Stimulated activated CD4-positive, alpha-beta T cell treated with anti-CD3 and anti-CD28 coated beads, Interleukin-1b, Interleukin-23, amount 100 ng/mL, for 1 hour (primary cell): Measurements from ENCODE around the gene CNTROB.

ENCODE experiments used
- DNase-seq, 2 donors: peaks; one replicate each; pipeline ENCODE4 v3.0.0-alpha.2; 2020; ENCODE audit warnings: low read depth in 2 of 2

The CNTROB gene

DNA sequence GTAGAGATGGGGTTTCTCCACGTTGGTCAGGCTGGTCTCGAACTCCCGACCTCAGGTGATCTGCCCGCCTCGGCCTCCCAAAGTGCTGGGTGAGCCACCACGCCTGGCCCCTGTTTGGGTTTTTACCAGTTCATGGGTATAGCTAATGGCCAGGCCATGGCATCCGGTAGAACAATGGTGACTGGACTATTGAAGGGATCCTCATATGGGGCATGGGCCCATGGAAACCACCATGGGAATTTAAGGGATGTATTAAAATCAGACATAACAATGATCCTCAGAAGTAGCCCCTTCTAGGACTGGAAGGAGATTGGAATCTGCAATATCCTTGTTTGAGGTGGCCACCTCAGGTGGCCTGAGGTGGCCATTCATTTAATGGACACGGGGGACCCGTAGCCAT is 52.9 kb downstream of the CNTROB start:
- no peak for DNase-seq

DNA sequence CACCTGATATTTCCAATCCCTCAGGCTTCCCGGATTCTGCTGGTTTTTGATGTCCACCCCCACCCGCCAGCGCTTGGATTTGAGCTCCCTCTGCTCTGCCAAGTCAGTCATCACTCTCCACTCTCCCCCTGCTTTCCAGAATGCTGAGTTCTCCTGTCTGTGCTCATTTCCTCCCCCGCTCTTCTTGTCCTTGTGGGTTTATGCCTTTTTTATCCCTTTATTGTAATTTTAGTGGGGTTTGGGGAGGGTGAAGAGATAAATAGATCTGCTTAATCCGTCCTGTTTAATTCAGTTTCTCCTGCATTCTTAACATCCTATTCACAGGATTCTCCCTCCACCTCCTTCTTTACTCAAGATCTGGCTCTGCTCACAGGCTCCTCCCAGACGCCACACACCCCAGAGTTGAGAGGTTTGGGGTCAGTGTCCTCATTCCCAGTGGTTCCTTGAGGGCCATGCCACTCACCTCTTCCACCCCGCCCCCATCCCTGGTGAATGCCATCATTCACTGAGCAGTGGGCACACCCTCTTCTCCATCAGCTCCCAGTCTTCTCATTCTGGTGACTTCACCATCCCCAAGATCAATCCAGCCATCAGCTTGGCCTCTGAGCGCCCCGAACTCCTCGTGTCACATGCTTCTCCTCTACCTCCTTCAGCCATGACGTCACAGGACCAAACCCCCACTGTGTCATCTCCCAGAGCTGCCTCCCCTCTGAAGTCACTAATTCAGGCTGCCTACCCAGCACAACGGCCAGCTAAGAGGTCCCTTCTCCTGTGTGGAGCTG is 55.3 kb downstream of the CNTROB start:
- no peak for DNase-seq

DNA sequence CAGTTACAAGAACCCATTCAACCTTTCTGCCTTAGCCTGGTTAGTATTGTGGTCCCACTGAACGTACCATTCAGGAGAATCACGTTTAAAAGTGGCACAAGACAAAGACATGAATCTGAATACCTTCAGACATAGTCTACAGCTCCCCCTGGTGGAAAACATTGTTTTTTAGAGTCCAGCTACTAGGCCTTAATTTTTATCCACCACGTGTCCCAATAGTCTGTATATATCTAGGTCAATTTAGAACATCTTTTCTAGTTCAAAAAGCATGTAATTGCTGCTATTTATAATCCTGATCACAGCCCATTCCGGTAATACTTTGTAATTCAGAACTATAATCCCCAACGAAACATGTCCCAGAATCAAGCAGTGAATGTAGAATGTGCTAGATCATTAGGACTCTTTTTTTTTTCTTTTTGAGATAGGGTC is 56.8 kb downstream of the CNTROB start:
- no peak for DNase-seq

DNA sequence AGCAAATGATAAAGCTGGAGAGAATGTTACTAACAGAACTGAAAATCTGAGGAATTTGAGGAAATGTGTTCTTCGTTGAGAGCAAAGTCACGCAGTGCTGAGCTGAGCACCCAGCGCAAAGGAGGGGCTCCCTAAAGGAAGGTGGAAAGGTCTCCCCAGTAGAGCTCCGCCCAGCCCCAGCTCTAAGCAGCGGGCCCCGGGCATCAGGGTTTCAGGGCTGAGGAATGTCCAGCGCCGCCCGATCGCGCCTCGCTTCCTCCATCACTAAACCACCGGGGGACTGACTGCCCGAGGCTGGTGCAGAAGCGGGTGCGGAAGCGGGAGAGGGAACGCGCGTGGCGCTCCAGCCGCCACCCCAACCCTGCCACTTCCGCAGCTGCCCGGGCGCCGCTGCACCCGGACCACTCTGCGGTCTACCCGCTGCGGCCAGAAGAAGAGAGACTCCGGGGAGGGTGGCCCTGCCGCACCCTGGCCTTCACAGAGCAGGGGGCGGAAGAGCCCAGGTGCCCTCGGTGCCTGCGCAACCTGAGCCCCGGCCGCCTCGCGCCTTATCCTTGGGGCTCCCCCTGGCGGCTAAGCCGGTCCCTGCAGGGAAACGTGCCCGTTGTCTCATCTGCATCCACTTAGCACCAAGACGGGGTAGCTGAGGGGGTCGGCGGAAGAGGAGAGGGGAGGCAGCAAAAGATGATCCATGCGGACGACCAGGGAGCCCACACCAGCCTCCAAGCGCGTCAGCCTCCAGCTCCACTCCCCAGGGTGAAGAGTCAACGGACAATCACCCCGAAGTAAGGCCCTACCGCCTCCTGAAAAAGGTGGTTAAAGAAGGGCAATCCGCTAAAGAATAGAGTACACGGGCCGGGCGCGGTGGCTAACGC is 58.0 kb downstream of the CNTROB start:
- peak; percentile 87 to 99 for DNase-seq

DNA sequence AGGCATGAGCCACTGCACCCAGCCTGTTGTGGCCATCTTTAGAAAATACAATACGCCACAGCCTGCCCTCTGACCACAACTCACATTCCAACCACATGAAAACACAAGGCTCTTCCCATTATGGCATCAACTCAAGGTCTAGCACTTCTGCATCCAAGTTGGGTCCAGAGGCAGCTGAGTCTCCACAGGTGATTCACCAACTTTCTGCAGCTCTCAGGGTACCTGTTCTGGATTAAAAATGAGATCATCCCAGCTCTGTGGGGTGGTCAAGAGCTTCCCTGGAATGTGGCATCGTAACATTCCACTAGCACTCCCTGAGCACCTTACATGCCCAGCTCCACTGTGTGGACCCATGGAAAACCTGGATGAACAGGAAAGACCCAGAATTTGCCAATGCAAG is 60.5 kb downstream of the CNTROB start:
- no peak for DNase-seq

DNA sequence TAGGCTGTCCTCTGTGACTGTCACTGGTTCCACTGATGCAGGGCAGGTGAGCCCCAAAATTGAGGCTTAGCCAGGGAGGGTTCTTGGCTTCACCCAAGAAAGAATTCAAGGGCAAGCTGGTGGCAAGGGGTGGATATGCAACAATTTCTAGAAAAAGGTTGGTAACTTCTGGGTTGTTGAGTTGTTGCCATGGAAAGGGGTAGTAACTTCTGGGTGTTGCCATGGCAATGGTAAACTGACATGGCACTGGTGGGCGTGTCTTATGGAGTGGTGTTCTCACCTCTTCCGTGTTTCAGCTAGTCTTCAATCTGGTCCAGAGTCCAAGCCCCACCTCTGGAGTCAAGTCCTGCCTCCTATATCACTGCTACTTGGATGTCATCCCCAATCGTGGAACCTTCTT is 60.9 kb downstream of the CNTROB start:
- no peak for DNase-seq

DNA sequence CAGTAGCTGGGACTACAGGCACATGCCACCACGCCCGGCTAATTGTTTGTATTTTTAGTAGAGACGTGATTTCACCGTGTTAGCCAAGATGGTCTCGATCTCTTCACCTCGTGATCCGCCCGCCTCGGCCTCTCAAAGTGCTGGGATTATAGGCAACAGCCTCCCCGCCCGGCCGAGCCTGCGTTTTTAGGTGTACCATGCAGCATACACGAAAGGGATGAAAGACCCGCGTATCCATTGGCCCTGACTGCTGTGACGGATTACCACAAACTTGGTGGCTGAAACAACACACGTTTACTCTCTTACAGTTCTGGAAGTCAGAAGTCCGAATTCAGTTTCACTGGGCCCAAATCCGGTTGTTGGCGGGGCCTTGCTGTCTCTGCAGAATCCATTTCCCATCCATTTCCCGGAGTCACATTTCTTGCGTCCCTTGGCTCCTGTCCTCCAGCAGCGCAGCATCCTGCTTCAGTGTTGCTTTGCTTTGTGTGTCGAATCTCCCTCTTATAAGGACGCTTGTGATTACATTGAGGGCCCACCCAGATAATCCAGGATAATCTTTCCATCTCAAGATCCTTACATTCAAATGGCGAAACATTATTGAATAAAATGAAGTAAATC is 62.1 kb downstream of the CNTROB start:
- DNase-seq = no peak

DNA sequence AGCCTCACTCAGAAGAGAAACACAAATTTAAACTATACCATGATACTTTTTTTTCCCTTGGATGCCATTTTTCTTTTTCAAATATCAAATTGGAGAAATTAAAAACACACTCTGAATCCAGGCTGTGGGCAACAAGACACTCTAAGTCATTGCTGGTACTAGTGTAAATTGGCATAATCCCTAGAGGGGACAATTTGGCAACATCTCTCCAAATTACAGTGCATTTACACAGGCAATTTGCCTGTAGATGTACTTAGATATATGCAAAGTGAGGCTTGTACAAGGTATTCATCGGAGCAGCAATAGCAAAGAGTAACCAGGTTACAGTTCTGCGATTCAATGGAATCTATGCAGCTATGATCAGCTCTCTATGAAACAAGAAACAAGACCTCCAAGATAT is 63.7 kb downstream of the CNTROB start:
- no peak for DNase-seq

DNA sequence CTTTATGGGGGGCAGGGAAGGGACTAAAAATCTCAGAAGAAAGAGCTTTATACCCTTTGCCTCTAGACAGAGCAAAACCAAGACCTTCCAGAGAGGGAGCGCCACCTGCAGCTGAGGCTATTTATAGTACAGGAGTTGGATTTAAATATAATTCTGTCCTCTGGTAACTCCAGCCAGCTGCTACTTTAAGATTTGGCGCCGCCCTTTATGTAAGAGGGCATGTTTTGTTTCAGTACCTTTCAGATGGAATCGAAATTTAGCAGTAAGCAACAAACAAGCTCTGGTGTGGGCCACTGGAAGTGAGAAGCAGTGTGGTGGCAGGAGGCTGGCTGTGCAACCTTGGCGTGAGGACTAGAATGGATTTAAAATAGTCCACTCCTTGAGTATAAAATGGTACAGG is 65.2 kb downstream of the CNTROB start:
- no peak for DNase-seq
